WERI-Rb-1 (cell line): Measurements from ENCODE around the gene CDH2.

Experiments used
- DNase-seq: peaks from one replicate; pipeline ENCODE4 v3.0.0-alpha.2; 2020
- H3K27ac ChIP-seq: fragments of 250-450 bp; sonication (Bioruptor Pico); 2 replicates; pipeline ENCODE4 v1.5.1; 2020; ENCODE audit warnings: mild to moderate bottlenecking, moderate library complexity
- H3K27me3 ChIP-seq: fragments of 250-450 bp; sonication (Bioruptor Pico); 2 replicates; pipeline ENCODE4 v1.5.1; 2021; ENCODE audit warnings: mild to moderate bottlenecking, low read depth, moderate library complexity; ENCODE audit not compliant: insufficient read depth, severe bottlenecking
- H3K36me3 ChIP-seq: fragments of 250-450 bp; sonication (Bioruptor Pico); 2 replicates; pipeline ENCODE4 v1.5.1; 2020; ENCODE audit warnings: mild to moderate bottlenecking, moderate library complexity
- H3K4me3 ChIP-seq: 2 replicates; pipeline ENCODE4 v1.5.1; 2011; ENCODE audit warnings: low read depth, mild to moderate bottlenecking, control low read depth, low read length
- H3K9me3 ChIP-seq: fragments of 250-450 bp; sonication (Bioruptor Pico); 2 replicates; pipeline ENCODE4 v1.5.1; 2021; ENCODE audit warnings: mild to moderate bottlenecking, moderate library complexity; ENCODE audit not compliant: severe bottlenecking
- TF ChIP-seq, protein P1 (sequence below): IDR thresholded peaks from 2 replicates; pipeline ENCODE4 v1.5.1; 2011; ENCODE audit warnings: low read depth, mild to moderate bottlenecking, control low read depth, inconsistent platforms, low read length

Gene CDH2

DNA sequence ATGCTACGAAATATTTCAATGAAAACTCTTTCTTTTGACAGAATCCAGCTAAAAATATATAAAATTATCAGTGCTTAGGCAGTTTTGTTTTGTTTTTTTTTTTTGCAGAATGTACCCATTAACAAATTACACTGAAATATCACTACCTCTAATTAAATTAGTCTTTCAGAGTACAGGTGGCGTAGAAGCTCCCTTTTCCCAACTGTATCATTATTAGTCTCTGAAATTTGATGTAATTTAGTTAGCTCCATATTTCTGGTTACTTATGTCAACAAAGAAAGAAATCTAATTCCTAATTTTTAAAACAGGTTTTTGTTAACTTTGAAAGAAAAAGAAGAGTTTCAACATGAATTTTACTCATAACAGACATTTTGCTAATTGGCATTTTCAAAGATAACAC lies 149.2 kb downstream of the CDH2 start:
- no peak for DNase-seq
- TF ChIP-seq, protein P1, sequence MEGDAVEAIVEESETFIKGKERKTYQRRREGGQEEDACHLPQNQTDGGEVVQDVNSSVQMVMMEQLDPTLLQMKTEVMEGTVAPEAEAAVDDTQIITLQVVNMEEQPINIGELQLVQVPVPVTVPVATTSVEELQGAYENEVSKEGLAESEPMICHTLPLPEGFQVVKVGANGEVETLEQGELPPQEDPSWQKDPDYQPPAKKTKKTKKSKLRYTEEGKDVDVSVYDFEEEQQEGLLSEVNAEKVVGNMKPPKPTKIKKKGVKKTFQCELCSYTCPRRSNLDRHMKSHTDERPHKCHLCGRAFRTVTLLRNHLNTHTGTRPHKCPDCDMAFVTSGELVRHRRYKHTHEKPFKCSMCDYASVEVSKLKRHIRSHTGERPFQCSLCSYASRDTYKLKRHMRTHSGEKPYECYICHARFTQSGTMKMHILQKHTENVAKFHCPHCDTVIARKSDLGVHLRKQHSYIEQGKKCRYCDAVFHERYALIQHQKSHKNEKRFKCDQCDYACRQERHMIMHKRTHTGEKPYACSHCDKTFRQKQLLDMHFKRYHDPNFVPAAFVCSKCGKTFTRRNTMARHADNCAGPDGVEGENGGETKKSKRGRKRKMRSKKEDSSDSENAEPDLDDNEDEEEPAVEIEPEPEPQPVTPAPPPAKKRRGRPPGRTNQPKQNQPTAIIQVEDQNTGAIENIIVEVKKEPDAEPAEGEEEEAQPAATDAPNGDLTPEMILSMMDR, result no peak
- H3K36me3 ChIP-seq, result no peaks in the 10 kb centered on the region; the same call in 1 of the 2 replicates
- H3K27ac ChIP-seq, result no peak overlapping the region
- no peaks in the 10 kb centered on the region for H3K27me3 ChIP-seq
- H3K9me3 ChIP-seq, result no peaks in the 10 kb centered on the region
- H3K4me3 ChIP-seq, result no peak overlapping the region

DNA sequence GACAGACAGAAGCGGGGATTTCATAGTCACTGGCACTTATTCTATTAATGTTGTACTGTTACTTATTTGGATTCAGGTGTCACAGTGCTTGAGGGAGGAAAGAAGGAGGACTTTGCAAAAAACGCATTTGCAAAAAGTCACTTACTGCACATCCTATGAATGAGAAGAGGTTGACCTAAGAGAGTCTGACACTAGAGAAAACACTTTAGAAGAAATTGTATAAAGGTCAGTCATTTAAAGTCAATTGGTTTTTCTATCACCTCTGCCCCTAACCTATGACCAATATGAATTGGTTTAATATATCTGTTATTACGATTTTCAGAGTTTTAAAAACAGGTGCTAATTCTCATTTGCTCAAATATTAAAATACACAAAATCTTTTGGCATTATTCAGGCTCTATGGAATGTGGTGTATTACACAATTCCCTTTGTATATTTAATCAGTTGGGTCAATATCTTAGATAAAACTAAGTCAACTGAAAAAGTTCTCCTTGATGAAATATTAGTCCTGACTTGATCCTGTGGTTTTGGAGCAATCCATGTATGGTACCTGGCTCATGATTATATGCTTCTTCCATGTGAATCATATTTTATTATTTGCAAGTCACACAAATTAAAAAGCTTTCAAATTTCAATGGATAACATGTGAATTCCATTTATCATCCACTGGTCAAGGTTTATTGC lies 157.4 kb downstream of the CDH2 start:
- Histone ChIP-seq H3K4me3 (no peak overlapping the region), H3K9me3 (no peaks in the 10 kb centered on the region), H3K27ac (no peak overlapping the region), H3K36me3 (no peaks in the 10 kb centered on the region), H3K27me3 (no peaks in the 10 kb centered on the region)
- DNase-seq, result no peak
- TF ChIP-seq, protein P1, result no peak

DNA sequence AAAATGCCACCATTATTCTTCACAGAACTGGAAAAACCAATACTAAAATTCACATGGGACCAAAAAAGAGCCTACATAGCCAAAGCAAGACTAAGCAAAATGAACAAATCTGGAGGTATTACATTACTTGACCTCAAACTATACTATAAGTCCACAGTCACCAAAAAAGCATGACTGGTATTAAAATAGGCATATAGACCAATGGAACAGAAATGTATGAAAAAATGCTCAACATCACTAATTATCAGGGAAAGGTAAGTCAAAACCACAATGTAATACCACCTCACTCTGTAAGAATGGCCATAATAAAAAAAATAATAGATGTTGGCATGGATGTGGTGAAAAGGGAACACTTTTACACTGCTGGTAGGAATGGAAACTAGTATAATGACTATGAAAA lies 158.6 kb downstream of the CDH2 start:
- Histone ChIP-seq H3K27ac (no peak overlapping the region), H3K27me3 (no peaks in the 10 kb centered on the region), H3K36me3 (peaks cover 2% of the 10 kb centered on the region; the same call in 1 of the 2 replicates), H3K4me3 (no peak overlapping the region), H3K9me3 (no peaks in the 10 kb centered on the region)
- DNase-seq, result no peak
- TF ChIP-seq, protein P1, result no peak

DNA sequence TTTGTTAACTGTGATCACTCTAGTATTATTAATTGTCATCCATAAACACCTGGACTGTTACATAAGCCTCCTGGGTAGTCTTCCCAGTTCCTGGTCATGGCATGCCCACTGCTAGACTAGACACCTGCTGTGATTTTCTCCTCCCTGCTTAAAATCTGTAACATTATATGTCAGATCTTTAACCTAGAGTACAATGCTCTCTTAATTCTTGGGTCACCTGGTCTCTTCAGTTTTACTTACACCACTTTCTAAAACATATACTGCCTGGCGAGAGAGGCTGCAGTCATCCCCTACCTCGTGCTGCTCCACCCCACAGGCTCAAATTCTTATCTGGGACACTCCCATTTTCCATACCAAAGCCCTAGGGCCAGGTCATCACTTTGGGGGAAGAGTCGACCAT lies 161.3 kb downstream of the CDH2 start:
- TF ChIP-seq, protein P1, result no peak
- H3K27me3 ChIP-seq, result no peaks in the 10 kb centered on the region
- no peak for DNase-seq

DNA sequence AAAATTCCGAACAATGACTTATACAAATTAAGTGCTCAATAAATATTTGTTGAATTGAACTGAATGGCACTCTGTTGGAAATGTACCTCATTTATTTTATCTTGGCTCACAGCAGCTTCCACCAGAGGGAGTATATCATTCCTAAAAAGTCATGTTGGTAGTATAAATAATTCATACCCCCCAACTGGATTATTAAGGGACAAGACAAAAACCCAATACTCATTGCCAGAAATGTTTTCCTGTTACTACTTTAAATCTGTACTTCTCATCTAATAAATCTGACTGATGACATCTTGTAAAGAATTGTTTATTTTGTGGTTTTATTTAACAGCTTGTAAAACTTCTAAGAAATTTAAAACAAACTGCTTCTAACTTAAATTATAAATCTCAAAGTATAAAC lies 163.9 kb downstream of the CDH2 start:
- Histone ChIP-seq H3K36me3 (peaks cover 41% of the 10 kb centered on the region), H3K27ac (no peak overlapping the region), H3K9me3 (no peaks in the 10 kb centered on the region), H3K27me3 (no peaks in the 10 kb centered on the region), H3K4me3 (no peak overlapping the region)
- DNase-seq, result no peak
- TF ChIP-seq, protein P1, result no peak

More for the DNA sequence above, 161.3 kb downstream of the CDH2 start:
- H3K27ac ChIP-seq, result no peak overlapping the region
- H3K9me3 ChIP-seq, result no peaks in the 10 kb centered on the region
- H3K36me3 ChIP-seq, result peaks cover 20% of the 10 kb centered on the region
- no peak overlapping the region for H3K4me3 ChIP-seq

DNA sequence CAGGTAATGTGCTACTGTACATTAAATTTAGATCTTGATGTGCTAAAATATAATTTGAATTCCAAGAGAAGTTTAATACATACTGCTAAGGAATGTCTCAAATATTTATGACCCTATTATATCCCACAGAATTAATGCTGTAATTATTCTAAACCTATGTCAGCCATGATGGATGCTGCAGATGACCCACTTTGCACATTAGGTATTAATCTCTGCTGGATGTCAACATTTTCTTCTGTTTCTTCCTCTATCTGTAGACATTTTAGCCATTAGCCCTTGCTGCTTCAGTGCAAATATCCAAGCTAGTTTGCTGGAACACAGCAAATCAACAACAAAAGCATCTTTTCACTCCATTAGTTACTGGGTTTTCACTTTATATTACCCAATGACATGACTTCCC lies 164.6 kb downstream of the CDH2 start:
- H3K4me3 ChIP-seq, result no peak overlapping the region
- no peak overlapping the region for H3K27ac ChIP-seq
- H3K36me3 ChIP-seq, result peaks cover 49% of the 10 kb centered on the region
- no peaks in the 10 kb centered on the region for H3K9me3 ChIP-seq
- no peaks in the 10 kb centered on the region for H3K27me3 ChIP-seq
- DNase-seq, result no peak
- TF ChIP-seq, protein P1, result no peak
